Measurements from ENCODE around the gene C6orf47. TPM values are rescaled to one million over a fixed set of nuclear protein-coding genes. Genes with fewer than 3 reads are reported as not detected.

Gene C6orf47
- total and polyA plus RNA-seq, 10 of the 15 experiments (the other 5 are each of a cell fraction or from before 2014, with no cell fraction given), result 0.16 to 20.4 (median 17.3) TPM; not detected in 1

DNA sequence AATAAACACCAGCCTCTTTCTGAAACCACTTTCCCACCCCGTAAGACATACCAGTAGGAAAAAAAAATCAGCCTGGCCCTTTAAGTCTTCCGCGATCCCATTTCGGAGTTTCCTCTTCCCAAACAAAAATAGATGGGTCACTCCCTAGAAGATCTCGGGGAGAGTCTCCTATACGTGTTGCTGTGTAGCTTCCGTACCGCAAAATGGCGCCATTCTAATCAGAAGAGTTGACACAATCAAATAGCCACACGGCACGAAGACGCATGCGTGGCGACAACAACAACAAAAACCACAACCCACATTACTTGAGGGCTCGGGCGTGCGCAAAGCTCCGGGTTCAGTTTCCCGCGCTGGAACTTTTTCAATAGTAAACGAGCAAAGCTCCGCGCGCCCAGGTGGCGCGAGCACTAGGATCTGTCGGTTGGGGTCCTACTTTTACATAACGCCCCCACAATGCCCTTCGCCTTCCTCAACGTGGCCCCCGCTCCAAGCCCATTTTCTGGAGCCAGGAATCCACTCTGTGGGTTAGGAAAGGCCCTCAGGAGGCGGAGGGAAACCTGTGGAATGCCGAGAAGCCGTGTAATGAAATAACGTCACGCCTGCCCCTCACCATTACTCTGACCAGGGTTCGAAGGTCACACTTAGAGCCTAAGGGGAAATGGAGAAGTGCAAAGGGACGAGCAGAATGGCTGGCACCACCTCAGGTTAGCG is 4.4 kb upstream of the C6orf47 start, which contains the start of gene GPANK1 (continued):
- TF ChIP-seq SKIL (IDR thresholded peaks at IDR 0.05; ENCODE audit: low read depth, poor library complexity, severe bottlenecking) (no peak), JUND (IDR thresholded peaks at IDR 0.05; ENCODE audit: low read depth, low read length) (no peak), POU2F2 (IDR thresholded peaks at IDR 0.05; ENCODE audit: borderline replicate concordance, low read depth, low read length) (peak; percentile 40; the same call in 1 of the 3 replicates), NFYB (IDR thresholded peaks at IDR 0.05; ENCODE audit: insufficient read depth, low read depth, low read length) (0 out of 2 replicates have a peak, but pooled peaks have one; percentile 18), ELK1 (IDR thresholded peaks at IDR 0.05; ENCODE audit: low read depth, low read length) (no peak), E4F1 (IDR thresholded peaks at IDR 0.05; ENCODE audit: borderline replicate concordance, partially characterized antibody) (no peak), CTCF (IDR thresholded peaks at IDR 0.05 in 2 of 3, conservative IDR thresholded peaks at IDR 0.05 in 1 of 3; ENCODE audit: control insufficient read depth in 2 of 3, extremely low read depth in 1 of 3, insufficient read depth in 1 of 3, low read depth in 3 of 3, low read length in 3 of 3) (no peak), STAT3 (IDR thresholded peaks at IDR 0.05; ENCODE audit: low read depth, low read length) (no peak), ZNF384 (IDR thresholded peaks at IDR 0.05; ENCODE audit: borderline replicate concordance, low read depth, low read length) (no peak), MTA3 (IDR thresholded peaks at IDR 0.05; ENCODE audit: borderline replicate concordance, low read length) (no peak), E2F8 (IDR thresholded peaks at IDR 0.05; ENCODE audit: low read depth, partially characterized antibody) (peak; percentile 97), MXI1 (IDR thresholded peaks at IDR 0.05; ENCODE audit: low read depth, low read length) (peak; percentile 58; the same call in 1 of the 2 replicates), SPI1 (IDR thresholded peaks at IDR 0.05; ENCODE audit: borderline replicate concordance, insufficient read depth, low read depth, low read length) (peak; percentile 75; the same call in 1 of the 2 replicates), IKZF1 (conservative IDR thresholded peaks at IDR 0.05) (peak; percentile 70)
- TF ChIP-seq, protein P1, sequence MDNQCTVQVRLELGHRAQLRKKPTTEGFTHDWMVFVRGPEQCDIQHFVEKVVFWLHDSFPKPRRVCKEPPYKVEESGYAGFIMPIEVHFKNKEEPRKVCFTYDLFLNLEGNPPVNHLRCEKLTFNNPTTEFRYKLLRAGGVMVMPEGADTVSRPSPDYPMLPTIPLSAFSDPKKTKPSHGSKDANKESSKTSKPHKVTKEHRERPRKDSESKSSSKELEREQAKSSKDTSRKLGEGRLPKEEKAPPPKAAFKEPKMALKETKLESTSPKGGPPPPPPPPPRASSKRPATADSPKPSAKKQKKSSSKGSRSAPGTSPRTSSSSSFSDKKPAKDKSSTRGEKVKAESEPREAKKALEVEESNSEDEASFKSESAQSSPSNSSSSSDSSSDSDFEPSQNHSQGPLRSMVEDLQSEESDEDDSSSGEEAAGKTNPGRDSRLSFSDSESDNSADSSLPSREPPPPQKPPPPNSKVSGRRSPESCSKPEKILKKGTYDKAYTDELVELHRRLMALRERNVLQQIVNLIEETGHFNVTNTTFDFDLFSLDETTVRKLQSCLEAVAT (IDR thresholded peaks at IDR 0.05), result peak; percentile 53
